Endothelial cell of umbilical vein (primary cell): ENCODE results near the gene TICAM1.
"Not testable (repeated sequence)": the region's sequence is repeated elsewhere in the genome, so short reads cannot be mapped to it uniquely, and the experiment has no call there.

Experiments used
- EZH2 ChIP-seq: IDR thresholded peaks from 2 replicates; pipeline ENCODE4 v1.6.1; 2012; ENCODE audit warnings: borderline replicate concordance, low read depth, mild to moderate bottlenecking, moderate library complexity, low read length, inconsistent platforms; ENCODE audit not compliant: severe bottlenecking
- FOS ChIP-seq: IDR thresholded peaks from 2 replicates; pipeline ENCODE4 v1.6.1; 2011; ENCODE audit warnings: mild to moderate bottlenecking, low read length, moderate library complexity, borderline replicate concordance; ENCODE audit not compliant: insufficient read depth
- GATA2 ChIP-seq: IDR thresholded peaks from 2 replicates; pipeline ENCODE4 v1.7.0; 2011; ENCODE audit warnings: low read depth, mild to moderate bottlenecking, moderate library complexity, mixed read lengths, low read length; ENCODE audit not compliant: insufficient read length, insufficient read depth
- JUN ChIP-seq: IDR thresholded peaks from 2 replicates; pipeline ENCODE4 v1.6.1; 2011; ENCODE audit warnings: borderline replicate concordance, low read depth; ENCODE audit not compliant: insufficient read length, insufficient read depth
- MYC ChIP-seq: IDR thresholded peaks from one replicate; pipeline ENCODE4 v1.6.1; 2011; ENCODE audit warnings: mild to moderate bottlenecking, low read depth, low read length
- POLR2A ChIP-seq: IDR thresholded peaks from 2 replicates; pipeline ENCODE4 v1.6.1; 2012; ENCODE audit warnings: low read depth, mild to moderate bottlenecking, control low read depth, low read length
- POLR2AphosphoS5 ChIP-seq: IDR thresholded peaks from 2 replicates; pipeline ENCODE4 v1.6.1; 2012; ENCODE audit warnings: low read depth, mild to moderate bottlenecking, control low read depth, low read length, moderate library complexity; ENCODE audit not compliant: insufficient read depth
- TF ChIP-seq, protein P1 (sequence below), 2 donors: IDR thresholded peaks; 1 replicate in 1 of 2; 2 replicates in 1 of 2; pipeline ENCODE4 v1.5.1; 2011; ENCODE audit warnings: low read length in 2 of 2, mild to moderate bottlenecking in 2 of 2, moderate library complexity in 2 of 2, control low read depth in 1 of 2, inconsistent platforms in 1 of 2, low read depth in 1 of 2; ENCODE audit not compliant: insufficient read depth in 1 of 2; ENCODE audit errors: extremely low read depth in 1 of 2

DNA sequence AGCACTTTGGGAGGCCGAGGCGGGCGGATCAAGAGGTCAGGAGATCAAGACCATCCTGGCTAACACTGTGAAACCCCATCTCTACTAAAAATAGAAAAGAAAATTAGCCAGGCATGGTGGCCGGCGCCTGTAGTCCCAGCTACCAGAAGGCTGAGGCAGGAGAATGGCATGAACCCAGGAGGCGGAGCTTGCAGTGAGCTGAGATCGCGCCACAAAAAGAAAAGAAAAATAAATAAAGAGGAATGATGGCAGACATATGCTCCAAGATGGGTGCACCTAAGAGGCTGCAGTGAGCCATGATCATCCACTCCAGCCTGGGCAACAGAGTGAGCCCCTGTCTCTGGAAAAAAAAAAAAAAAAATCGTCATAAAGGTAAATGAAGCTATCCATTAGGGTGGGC lies 14.5 kb upstream of the TICAM1 start:
- not testable (repeated sequence) for TF ChIP-seq JUN, POLR2A, EZH2, POLR2AphosphoS5, MYC, FOS, GATA2
- TF ChIP-seq, protein P1, sequence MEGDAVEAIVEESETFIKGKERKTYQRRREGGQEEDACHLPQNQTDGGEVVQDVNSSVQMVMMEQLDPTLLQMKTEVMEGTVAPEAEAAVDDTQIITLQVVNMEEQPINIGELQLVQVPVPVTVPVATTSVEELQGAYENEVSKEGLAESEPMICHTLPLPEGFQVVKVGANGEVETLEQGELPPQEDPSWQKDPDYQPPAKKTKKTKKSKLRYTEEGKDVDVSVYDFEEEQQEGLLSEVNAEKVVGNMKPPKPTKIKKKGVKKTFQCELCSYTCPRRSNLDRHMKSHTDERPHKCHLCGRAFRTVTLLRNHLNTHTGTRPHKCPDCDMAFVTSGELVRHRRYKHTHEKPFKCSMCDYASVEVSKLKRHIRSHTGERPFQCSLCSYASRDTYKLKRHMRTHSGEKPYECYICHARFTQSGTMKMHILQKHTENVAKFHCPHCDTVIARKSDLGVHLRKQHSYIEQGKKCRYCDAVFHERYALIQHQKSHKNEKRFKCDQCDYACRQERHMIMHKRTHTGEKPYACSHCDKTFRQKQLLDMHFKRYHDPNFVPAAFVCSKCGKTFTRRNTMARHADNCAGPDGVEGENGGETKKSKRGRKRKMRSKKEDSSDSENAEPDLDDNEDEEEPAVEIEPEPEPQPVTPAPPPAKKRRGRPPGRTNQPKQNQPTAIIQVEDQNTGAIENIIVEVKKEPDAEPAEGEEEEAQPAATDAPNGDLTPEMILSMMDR (IDR thresholded peaks at IDR 0.05; ENCODE audit: extremely low read depth in 1 of 2, insufficient read depth in 1 of 2, low read depth in 1 of 2, low read length in 2 of 2) = not testable (repeated sequence)
